ENCODE results near the gene BAHCC1. TPM values are rescaled to one million over a fixed set of nuclear protein-coding genes. Genes with fewer than 3 reads are reported as not detected.

BAHCC1 gene
- total RNA-seq, 1 donor from 2014 or later = 10.7 TPM

DNA sequence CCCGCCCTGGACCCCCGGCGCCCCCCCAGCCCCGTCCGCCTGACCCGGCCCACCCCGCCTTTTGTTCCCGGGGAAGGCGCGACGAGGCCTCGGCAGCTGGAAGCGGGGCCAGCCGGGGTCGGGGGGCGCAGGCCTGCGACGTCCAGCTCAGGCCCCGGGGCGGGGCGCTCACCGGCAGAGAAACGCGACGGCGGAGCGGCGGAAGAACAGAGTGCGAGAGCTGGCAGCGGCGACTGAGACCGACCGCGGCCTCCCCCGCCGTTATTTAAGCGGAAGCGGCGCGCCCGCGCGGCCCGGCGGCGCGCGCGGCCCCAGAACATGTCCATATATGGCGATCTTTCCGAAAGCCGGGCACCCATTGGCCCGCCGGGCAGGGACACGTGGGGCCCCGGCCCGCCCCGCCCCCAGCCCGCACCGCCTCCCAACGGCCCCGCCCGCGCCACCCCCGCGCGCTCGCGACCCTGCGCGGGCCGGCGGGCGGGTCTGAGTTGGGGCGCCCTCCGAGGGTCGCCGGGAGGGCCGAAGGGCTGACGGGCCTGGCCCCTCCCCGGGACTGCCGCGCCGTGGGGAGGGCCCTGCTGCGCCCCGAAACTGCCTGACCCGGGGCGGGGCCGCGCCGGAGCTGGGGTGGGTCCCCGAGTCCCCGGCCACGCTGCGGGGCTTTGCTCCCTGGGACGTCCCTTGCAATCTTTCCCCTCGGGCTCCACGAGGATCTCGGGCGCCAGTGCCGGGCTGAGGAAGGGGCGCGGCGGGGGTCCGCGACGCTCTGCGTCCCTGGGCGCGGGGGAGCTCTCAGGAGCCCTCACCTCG, 117.5 kb downstream of the BAHCC1 start, which contains the start of gene ACTG1:
Gene ACTG1, minus strand, starts transcription at position 238 of the 810 bp plus-strand sequence. CDS start 445 bp downstream, outside the sequence.
- Mint-ChIP-seq H3K9me3 (ENCODE audit: unreplicated experiment) (no peaks in the 10 kb centered on the region), H3K4me3 (ENCODE audit: unreplicated experiment) (peak within 1 kb of the TSS; percentile 99), H3K27ac (ENCODE audit: unreplicated experiment) (peak within 1 kb of the TSS; percentile 90), H3K27me3 (ENCODE audit: unreplicated experiment) (peaks cover 31% of the 10 kb centered on the region), H3K36me3 (ENCODE audit: low read depth, unreplicated experiment) (peaks cover 35% of the 10 kb centered on the region), H3K4me1 (ENCODE audit: unreplicated experiment) (peaks cover 31% of the 10 kb centered on the region)
- TF ChIP-seq, protein P1, sequence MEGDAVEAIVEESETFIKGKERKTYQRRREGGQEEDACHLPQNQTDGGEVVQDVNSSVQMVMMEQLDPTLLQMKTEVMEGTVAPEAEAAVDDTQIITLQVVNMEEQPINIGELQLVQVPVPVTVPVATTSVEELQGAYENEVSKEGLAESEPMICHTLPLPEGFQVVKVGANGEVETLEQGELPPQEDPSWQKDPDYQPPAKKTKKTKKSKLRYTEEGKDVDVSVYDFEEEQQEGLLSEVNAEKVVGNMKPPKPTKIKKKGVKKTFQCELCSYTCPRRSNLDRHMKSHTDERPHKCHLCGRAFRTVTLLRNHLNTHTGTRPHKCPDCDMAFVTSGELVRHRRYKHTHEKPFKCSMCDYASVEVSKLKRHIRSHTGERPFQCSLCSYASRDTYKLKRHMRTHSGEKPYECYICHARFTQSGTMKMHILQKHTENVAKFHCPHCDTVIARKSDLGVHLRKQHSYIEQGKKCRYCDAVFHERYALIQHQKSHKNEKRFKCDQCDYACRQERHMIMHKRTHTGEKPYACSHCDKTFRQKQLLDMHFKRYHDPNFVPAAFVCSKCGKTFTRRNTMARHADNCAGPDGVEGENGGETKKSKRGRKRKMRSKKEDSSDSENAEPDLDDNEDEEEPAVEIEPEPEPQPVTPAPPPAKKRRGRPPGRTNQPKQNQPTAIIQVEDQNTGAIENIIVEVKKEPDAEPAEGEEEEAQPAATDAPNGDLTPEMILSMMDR (IDR thresholded peaks at IDR 0.05; ENCODE audit: unreplicated experiment) = no peak
- DNase-seq (ENCODE audit: low spot score) = peak; percentile 90

DNA sequence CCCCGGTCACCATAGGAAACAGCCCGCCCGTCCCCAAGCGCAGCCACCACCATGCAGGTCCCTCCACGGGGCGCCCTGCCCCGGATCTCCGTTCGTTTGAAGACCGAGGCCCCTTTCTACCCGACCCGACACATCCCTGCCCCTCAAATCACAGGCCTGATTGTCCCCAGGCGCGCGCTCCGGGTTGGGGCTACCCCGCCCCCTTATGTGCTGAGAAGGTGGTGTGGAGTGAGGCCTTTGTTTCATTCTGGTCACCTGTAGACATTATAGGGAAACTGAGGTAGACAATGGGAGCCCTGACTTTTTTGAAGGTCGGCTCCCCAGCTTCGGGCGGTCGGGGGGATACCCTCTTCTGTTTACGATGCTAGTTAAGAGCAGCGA, 118.1 kb downstream of the BAHCC1 start:
- DNase-seq (ENCODE audit: low spot score) = peak; percentile 58
- peaks cover 35% of the 10 kb centered on the region for H3K4me1 Mint-ChIP-seq (ENCODE audit: unreplicated experiment)
- H3K4me3 Mint-ChIP-seq (ENCODE audit: unreplicated experiment) = peak overlapping the region; percentile 86
- H3K9me3 Mint-ChIP-seq (ENCODE audit: unreplicated experiment) = no peaks in the 10 kb centered on the region
- peaks cover 35% of the 10 kb centered on the region for H3K36me3 Mint-ChIP-seq (ENCODE audit: low read depth, unreplicated experiment)
- peaks cover 35% of the 10 kb centered on the region for H3K27me3 Mint-ChIP-seq (ENCODE audit: unreplicated experiment)
- peak overlapping the region; percentile 90 for H3K27ac Mint-ChIP-seq (ENCODE audit: unreplicated experiment)
- TF ChIP-seq, protein P1 (IDR thresholded peaks at IDR 0.05; ENCODE audit: unreplicated experiment) = no peak

DNA sequence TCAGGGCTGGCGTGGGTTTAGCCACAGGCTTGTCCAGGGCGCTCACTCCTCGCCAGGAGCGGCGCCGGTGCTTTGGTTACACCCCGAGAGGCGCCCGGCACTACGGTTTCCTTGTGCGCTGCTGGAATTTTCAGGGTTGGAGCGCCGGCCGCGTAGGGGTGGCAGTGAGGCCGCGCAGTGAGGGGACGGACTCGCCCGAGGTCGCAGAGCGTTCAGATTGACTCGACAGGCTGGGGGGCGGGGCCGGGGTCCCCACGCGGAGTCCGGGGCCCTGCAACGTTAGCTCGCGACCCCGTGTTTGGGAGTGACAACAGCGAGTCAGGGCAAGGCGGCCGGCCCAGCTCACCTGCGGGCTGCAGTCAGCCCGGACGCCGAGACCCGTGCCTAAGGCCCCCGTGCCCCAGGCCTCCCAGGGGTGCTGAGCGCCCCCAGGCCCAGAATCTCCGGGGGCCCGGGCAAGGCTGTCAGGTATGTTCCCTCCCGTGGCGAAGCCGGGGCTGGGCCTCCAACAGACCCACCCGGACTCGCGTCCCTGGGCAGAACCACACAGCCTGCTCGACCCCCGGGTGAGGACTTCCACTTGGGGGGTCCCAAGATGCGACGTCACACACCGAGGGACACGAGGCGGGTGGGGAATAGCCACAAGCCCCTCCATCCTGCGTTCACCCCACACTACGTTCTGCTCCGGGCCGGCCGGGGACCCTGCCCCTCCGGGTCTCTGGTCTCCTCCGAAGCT, 118.7 kb downstream of the BAHCC1 start:
- Mint-ChIP-seq H3K27ac (ENCODE audit: unreplicated experiment) (peak overlapping the region; percentile 90), H3K36me3 (ENCODE audit: low read depth, unreplicated experiment) (peaks cover 33% of the 10 kb centered on the region), H3K9me3 (ENCODE audit: unreplicated experiment) (no peaks in the 10 kb centered on the region), H3K4me1 (ENCODE audit: unreplicated experiment) (peaks cover 35% of the 10 kb centered on the region), H3K4me3 (ENCODE audit: unreplicated experiment) (peak overlapping the region; percentile 86), H3K27me3 (ENCODE audit: unreplicated experiment) (peaks cover 35% of the 10 kb centered on the region)
- peak; percentile 75 for DNase-seq (ENCODE audit: low spot score)
- TF ChIP-seq, protein P1 (IDR thresholded peaks at IDR 0.05; ENCODE audit: unreplicated experiment) = no peak

DNA sequence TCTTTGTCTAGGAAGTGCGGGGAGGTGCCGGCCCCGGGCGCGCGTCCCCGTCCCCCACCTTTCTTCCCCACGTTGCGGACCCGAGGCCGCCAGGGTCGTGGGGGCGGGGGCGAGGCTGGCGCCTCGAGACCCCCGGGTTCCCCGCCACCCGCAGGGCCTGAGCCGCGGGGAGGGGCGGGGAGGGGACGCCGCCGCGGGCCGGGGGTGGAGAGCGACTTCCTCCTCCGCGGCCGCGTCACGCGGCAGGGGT, 119.2 kb downstream of the BAHCC1 start:
- Mint-ChIP-seq H3K4me1 (ENCODE audit: unreplicated experiment) (peaks cover 30% of the 10 kb centered on the region), H3K27ac (ENCODE audit: unreplicated experiment) (no peak overlapping the region), H3K27me3 (ENCODE audit: unreplicated experiment) (peaks cover 35% of the 10 kb centered on the region), H3K4me3 (ENCODE audit: unreplicated experiment) (no peak overlapping the region), H3K9me3 (ENCODE audit: unreplicated experiment) (no peaks in the 10 kb centered on the region), H3K36me3 (ENCODE audit: low read depth, unreplicated experiment) (peaks cover 28% of the 10 kb centered on the region)
- no peak for DNase-seq (ENCODE audit: low spot score)
- TF ChIP-seq, protein P1 (IDR thresholded peaks at IDR 0.05; ENCODE audit: unreplicated experiment) = no peak

All from endothelial cell (in vitro differentiated cells).